ENCODE data around the gene SCN1B. TPM values are rescaled to one million over a fixed set of nuclear protein-coding genes. Genes with fewer than 3 reads are reported as not detected.
"Not testable (repeated sequence)": the region's sequence is repeated elsewhere in the genome, so short reads cannot be mapped to it uniquely, and the experiment has no call there.

The SCN1B gene
- total RNA-seq, 5 donors from 2014 or later (not counting 1 experiment from before 2014, with no cell fraction given), result 1.1 to 4.3 (median 3.7) TPM

DNA sequence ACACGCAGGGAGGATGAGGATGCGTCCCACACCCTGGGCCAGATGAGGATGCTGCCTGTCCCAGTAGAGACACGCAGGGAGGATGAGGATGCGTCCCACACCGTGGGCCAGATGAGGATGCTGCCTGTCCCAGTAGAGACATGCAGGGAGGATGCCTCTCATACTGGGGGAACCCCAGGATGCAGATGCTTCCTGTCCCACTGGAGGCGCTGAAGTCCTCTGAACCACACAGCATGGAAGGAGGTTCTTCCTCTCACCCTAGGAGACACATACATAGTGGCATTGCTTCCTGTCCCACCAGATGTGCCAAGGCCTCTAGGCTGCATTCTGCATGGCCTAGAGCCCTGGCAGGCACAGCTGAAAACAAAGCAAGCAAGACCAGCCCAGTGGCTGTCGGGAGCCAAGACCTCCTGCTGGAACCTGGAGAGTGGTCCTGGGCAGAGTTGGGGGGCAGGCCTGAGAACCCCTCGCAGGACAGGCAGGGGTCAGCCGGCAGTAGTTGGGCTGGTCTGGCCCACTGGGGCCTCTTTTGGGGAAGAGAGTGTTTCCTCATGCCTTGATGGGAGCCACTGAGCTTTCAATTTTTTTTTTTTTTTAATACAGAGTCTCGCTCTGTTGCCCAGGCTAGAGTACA, 15.5 kb downstream of the SCN1B start:
- peaks cover 0 to 35% of the 10 kb centered on the region in 2 experiments for H3K27me3 ChIP-seq (replicated peaks in 1 of 2; ENCODE audit: control insufficient read depth in 2 of 2, extremely low read depth in 1 of 2, insufficient read depth in 2 of 2, low read length in 1 of 2)
- Mint-ChIP-seq H3K36me3 (no peaks in the 10 kb centered on the region), H3K27me3 (peaks cover 0 to 15% of the 10 kb centered on the region in 2 donors), H3K4me1 (peaks cover 15 to 50% (median 36%) of the 10 kb centered on the region in 3 donors), H3K27ac (no peak overlapping the region), H3K9me3 (no peaks in the 10 kb centered on the region), H3K4me3 (no peak overlapping the region)
- WGBS (ENCODE audit: insufficient coverage), result 19% methylated on average over 9 of the region's 10 CpGs
- ATAC-seq (replicated peaks in 1 of 4) (peak; percentile 76 to 98 (median 82)), DNase-seq (peak in 28 of 35 experiments; percentile 26 to 63 (median 44))
- POLR2A ChIA-PET, result no interaction called here
- peaks cover 3 to 33% of the 10 kb centered on the region in 2 experiments for H3K4me1 ChIP-seq (ENCODE audit: control insufficient read depth in 1 of 2, extremely low read depth in 1 of 2, insufficient read depth in 2 of 2, low read length in 2 of 2)
- H3K27ac ChIP-seq (ENCODE audit: low read length), result no peak overlapping the region
- H3K36me3 ChIP-seq (ENCODE audit: control insufficient read depth in 2 of 2, extremely low read depth in 1 of 2, insufficient read depth in 1 of 2, low read length in 1 of 2), result no peaks in the 10 kb centered on the region
- CTCF ChIA-PET, result interaction anchor here (0.8 to 1.0 kb wide), 2 partner anchors 78 to 96 kb away, joined by 3 read pairs; no protein-coding TSS in a partner anchor
- H3K9me3 ChIP-seq, result no peaks in the 10 kb centered on the region
- H3K4me3 ChIP-seq (ENCODE audit: control insufficient read depth in 1 of 2, extremely low read depth in 1 of 2, low read length in 1 of 2), result no peak overlapping the region

GRCh38 chr19:35046461-35046860, 16.2 kb downstream of the SCN1B start:
- WGBS (ENCODE audit: insufficient coverage), result 89% methylated on average over 3 of the region's 5 CpGs
- Mint-ChIP-seq H3K4me1 (peaks cover 10 to 47% (median 30%) of the 10 kb centered on the region in 3 donors), H3K4me3 (no peak overlapping the region), H3K27ac (no peak overlapping the region), H3K9me3 (no peaks in the 10 kb centered on the region), H3K27me3 (peaks cover 0 to 15% of the 10 kb centered on the region in 2 donors), H3K36me3 (no peaks in the 10 kb centered on the region)
- peaks cover 0 to 29% of the 10 kb centered on the region in 2 experiments for H3K27me3 ChIP-seq (replicated peaks in 1 of 2; ENCODE audit: control insufficient read depth in 2 of 2, extremely low read depth in 1 of 2, insufficient read depth in 2 of 2, low read length in 1 of 2)
- ChIA-PET POLR2A (no interaction called here), CTCF (interaction anchor here (0.8 to 1.0 kb wide), 2 partner anchors 78 to 95 kb away, joined by 3 read pairs; no protein-coding TSS in a partner anchor)
- DNase-seq (no peak), ATAC-seq (replicated peaks in 1 of 4) (no peak)
- no peaks in the 10 kb centered on the region for H3K9me3 ChIP-seq
- H3K36me3 ChIP-seq (ENCODE audit: control insufficient read depth in 2 of 2, extremely low read depth in 1 of 2, insufficient read depth in 1 of 2, low read length in 1 of 2), result no peaks in the 10 kb centered on the region
- H3K4me3 ChIP-seq (ENCODE audit: control insufficient read depth in 1 of 2, extremely low read depth in 1 of 2, low read length in 1 of 2), result no peak overlapping the region
- H3K4me1 ChIP-seq (ENCODE audit: control insufficient read depth in 1 of 2, extremely low read depth in 1 of 2, insufficient read depth in 2 of 2, low read length in 2 of 2), result peaks cover 0 to 26% of the 10 kb centered on the region in 2 experiments
- H3K27ac ChIP-seq (ENCODE audit: low read length), result no peak overlapping the region

DNA sequence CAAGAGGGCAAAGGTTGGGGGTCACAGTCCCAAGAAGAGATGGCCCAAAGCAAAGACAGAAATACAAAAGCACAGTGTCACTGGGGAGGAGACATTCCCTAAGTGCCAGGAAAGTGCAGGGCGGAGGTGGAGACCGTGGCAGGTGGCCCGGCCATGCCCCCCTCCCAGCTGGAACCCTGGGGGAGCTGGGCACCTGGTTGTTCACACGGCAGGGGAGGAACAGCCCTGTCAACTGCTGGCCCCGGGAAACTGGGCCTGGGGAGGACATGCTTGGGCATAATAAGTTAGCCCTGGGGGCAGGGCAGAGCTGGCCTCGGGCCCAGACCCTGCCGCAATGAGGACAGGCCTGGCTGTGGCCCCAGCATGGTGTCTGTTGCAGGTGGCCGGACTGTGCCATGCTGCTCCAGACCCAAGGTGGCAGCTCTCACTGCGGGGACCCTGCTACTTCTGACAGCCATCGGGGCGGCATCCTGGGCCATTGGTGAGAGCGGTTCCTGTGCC, 18.7 kb downstream of the SCN1B start:
- peaks cover 0 to 11% of the 10 kb centered on the region in 2 donors for H3K27me3 Mint-ChIP-seq
- peaks cover 10 to 26% (median 20%) of the 10 kb centered on the region in 3 donors for H3K4me1 Mint-ChIP-seq
- no peak overlapping the region for H3K4me3 ChIP-seq (ENCODE audit: control insufficient read depth in 1 of 2, extremely low read depth in 1 of 2, low read length in 1 of 2)
- H3K9me3 Mint-ChIP-seq, result no peaks in the 10 kb centered on the region
- no peak overlapping the region for H3K4me3 Mint-ChIP-seq
- H3K27me3 ChIP-seq (replicated peaks in 1 of 2; ENCODE audit: control insufficient read depth in 2 of 2, extremely low read depth in 1 of 2, insufficient read depth in 2 of 2, low read length in 1 of 2), result peaks cover 0 to 15% of the 10 kb centered on the region in 2 experiments
- peaks cover 0 to 17% of the 10 kb centered on the region in 2 experiments for H3K4me1 ChIP-seq (ENCODE audit: control insufficient read depth in 1 of 2, extremely low read depth in 1 of 2, insufficient read depth in 2 of 2, low read length in 2 of 2)
- no peaks in the 10 kb centered on the region for H3K36me3 Mint-ChIP-seq
- H3K27ac ChIP-seq (ENCODE audit: low read length), result no peak overlapping the region
- DNase-seq (no peak), ATAC-seq (replicated peaks in 1 of 4) (no peak)
- no peaks in the 10 kb centered on the region for H3K36me3 ChIP-seq (ENCODE audit: control insufficient read depth in 2 of 2, extremely low read depth in 1 of 2, insufficient read depth in 1 of 2, low read length in 1 of 2)
- 72% methylated on average over 12 of the region's 12 CpGs for WGBS (ENCODE audit: insufficient coverage)
- ChIA-PET CTCF (interaction anchor here in 1 of 2 donors (0.6 kb wide), 1 partner anchor 69 kb away, joined by 6 read pairs; no protein-coding TSS in a partner anchor), POLR2A (interaction anchor here in 1 of 2 donors (0.5 kb wide), 1 partner anchor 997 kb away, joined by 4 read pairs; no protein-coding TSS in a partner anchor)
- H3K9me3 ChIP-seq, result no peaks in the 10 kb centered on the region
- no peak overlapping the region for H3K27ac Mint-ChIP-seq

DNA sequence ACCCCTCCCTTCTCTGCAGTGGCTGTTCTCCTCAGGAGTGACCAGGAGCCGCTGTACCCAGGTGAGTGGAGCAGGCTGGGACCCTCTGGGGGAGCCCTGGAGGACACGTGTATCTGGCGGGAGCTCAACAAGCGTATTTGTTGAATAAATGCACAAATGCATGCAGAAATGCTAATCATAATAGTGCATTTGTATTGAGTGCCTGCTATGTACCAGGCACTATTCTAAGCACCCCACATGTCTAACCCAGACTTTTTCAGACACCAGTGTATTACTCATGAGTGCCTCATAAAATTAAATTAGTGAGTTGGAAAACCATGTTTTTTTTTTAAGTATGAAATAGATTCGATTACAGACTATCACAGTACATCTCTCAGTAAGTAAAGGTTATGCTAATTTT, 19.2 kb downstream of the SCN1B start:
- WGBS (ENCODE audit: insufficient coverage), result 60% methylated on average over 1 of the region's 5 CpGs
- no peaks in the 10 kb centered on the region for H3K9me3 Mint-ChIP-seq
- Histone ChIP-seq H3K27me3 (replicated peaks in 1 of 2; ENCODE audit: control insufficient read depth in 2 of 2, extremely low read depth in 1 of 2, insufficient read depth in 2 of 2, low read length in 1 of 2) (peaks cover 0 to 11% of the 10 kb centered on the region in 2 experiments), H3K9me3 (no peaks in the 10 kb centered on the region), H3K4me3 (ENCODE audit: control insufficient read depth in 1 of 2, extremely low read depth in 1 of 2, low read length in 1 of 2) (no peak overlapping the region), H3K4me1 (ENCODE audit: control insufficient read depth in 1 of 2, extremely low read depth in 1 of 2, insufficient read depth in 2 of 2, low read length in 2 of 2) (peaks cover 0 to 12% of the 10 kb centered on the region in 2 experiments), H3K36me3 (ENCODE audit: control insufficient read depth in 2 of 2, extremely low read depth in 1 of 2, insufficient read depth in 1 of 2, low read length in 1 of 2) (no peaks in the 10 kb centered on the region), H3K27ac (ENCODE audit: low read length) (no peak overlapping the region)
- DNase-seq, result no peak
- CTCF ChIA-PET, result no interaction called here
- H3K4me1 Mint-ChIP-seq, result peaks cover 9 to 21% (median 15%) of the 10 kb centered on the region in 3 donors
- H3K27ac Mint-ChIP-seq, result no peak overlapping the region
- POLR2A ChIA-PET, result no interaction called here
- no peak for ATAC-seq (replicated peaks in 1 of 4)
- H3K4me3 Mint-ChIP-seq, result no peak overlapping the region
- H3K36me3 Mint-ChIP-seq, result no peaks in the 10 kb centered on the region
- peaks cover 0 to 9% of the 10 kb centered on the region in 2 donors for H3K27me3 Mint-ChIP-seq

GRCh38 chr19:35050662-35051061, 20.4 kb downstream of the SCN1B start:
- CTCF ChIA-PET, result interaction anchor here (0.5 to 0.7 kb wide), 3 partner anchors 17 to 1086 kb away, joined by 3 to 6 read pairs (median 5); no protein-coding TSS in a partner anchor
- H3K4me1 Mint-ChIP-seq; H3K4me1 ChIP-seq (ENCODE audit: control insufficient read depth in 1 of 2, extremely low read depth in 1 of 2, insufficient read depth in 2 of 2, low read length in 2 of 2); H3K4me3 ChIP-seq (ENCODE audit: control insufficient read depth in 1 of 2, extremely low read depth in 1 of 2, low read length in 1 of 2); POLR2A ChIA-PET; H3K27ac ChIP-seq (ENCODE audit: low read length); ATAC-seq (replicated peaks in 1 of 4); H3K9me3 ChIP-seq; H3K4me3 Mint-ChIP-seq; H3K27me3 Mint-ChIP-seq; H3K36me3 ChIP-seq (ENCODE audit: control insufficient read depth in 2 of 2, extremely low read depth in 1 of 2, insufficient read depth in 1 of 2, low read length in 1 of 2); H3K36me3 Mint-ChIP-seq; DNase-seq; H3K27ac Mint-ChIP-seq; H3K9me3 Mint-ChIP-seq: not testable (repeated sequence)
- no CpG with 5 or more reads among the region's 2 CpGs for WGBS (ENCODE audit: insufficient coverage)
- peaks cover 0 to 12% of the 10 kb centered on the region in 2 experiments for H3K27me3 ChIP-seq (replicated peaks in 1 of 2; ENCODE audit: control insufficient read depth in 2 of 2, extremely low read depth in 1 of 2, insufficient read depth in 2 of 2, low read length in 1 of 2)

- ATAC-seq (replicated peaks in 1 of 4); H3K27me3 Mint-ChIP-seq; H3K4me3 ChIP-seq (ENCODE audit: control insufficient read depth in 1 of 2, extremely low read depth in 1 of 2, low read length in 1 of 2); H3K27ac ChIP-seq (ENCODE audit: low read length); POLR2A ChIA-PET; H3K9me3 Mint-ChIP-seq; H3K4me3 Mint-ChIP-seq; DNase-seq; H3K27ac Mint-ChIP-seq; H3K36me3 ChIP-seq (ENCODE audit: control insufficient read depth in 2 of 2, extremely low read depth in 1 of 2, insufficient read depth in 1 of 2, low read length in 1 of 2); H3K9me3 ChIP-seq; H3K36me3 Mint-ChIP-seq; H3K4me1 ChIP-seq (ENCODE audit: control insufficient read depth in 1 of 2, extremely low read depth in 1 of 2, insufficient read depth in 2 of 2, low read length in 2 of 2): not testable (repeated sequence)
- WGBS (ENCODE audit: insufficient coverage), result 90% methylated on average over 1 of the region's 4 CpGs
- H3K27me3 ChIP-seq (replicated peaks in 1 of 2; ENCODE audit: control insufficient read depth in 2 of 2, extremely low read depth in 1 of 2, insufficient read depth in 2 of 2, low read length in 1 of 2), result peaks cover 0 to 12% of the 10 kb centered on the region in 2 experiments
- peaks cover 0 to 12% (median 0%) of the 10 kb centered on the region in 3 donors for H3K4me1 Mint-ChIP-seq
- CTCF ChIA-PET, result interaction anchor here (0.5 to 0.7 kb wide), 4 partner anchors 16 to 1087 kb away, joined by 3 to 6 read pairs (median 4); no protein-coding TSS in a partner anchor
Measured at GRCh38 chr19:35051268-35051667, 21.0 kb downstream of the SCN1B start.

Data from T-cell (primary cell).